Ishikawa (cell line): ENCODE measurements around the gene TOR1A.

Experiments used
- CEBPB ChIP-seq: IDR thresholded peaks from 2 replicates; pipeline ENCODE4 v1.6.1; 2012
- CREB1 ChIP-seq: IDR thresholded peaks from 2 replicates; pipeline ENCODE4 v1.6.1; 2012; ENCODE audit warnings: low read depth
- EGR1 ChIP-seq: IDR thresholded peaks from 2 replicates; pipeline ENCODE4 v1.6.1; 2012
- EP300 ChIP-seq: IDR thresholded peaks from 2 replicates; pipeline ENCODE4 v1.6.1; 2012; ENCODE audit warnings: borderline replicate concordance
- FOXM1 ChIP-seq: IDR thresholded peaks from 2 replicates; pipeline ENCODE4 v1.6.1; 2012; ENCODE audit warnings: low read depth, borderline replicate concordance
- MAX ChIP-seq: IDR thresholded peaks from 2 replicates; pipeline ENCODE4 v1.6.1; 2012
- NFIC ChIP-seq: IDR thresholded peaks from 2 replicates; pipeline ENCODE4 v1.6.1; 2012
- RAD21 ChIP-seq: IDR thresholded peaks from 2 replicates; pipeline ENCODE4 v1.6.1; 2012; ENCODE audit warnings: low read depth
- REST ChIP-seq: IDR thresholded peaks from 2 replicates; pipeline ENCODE4 v1.6.1; 2012; ENCODE audit warnings: low read depth, mild to moderate bottlenecking
- TAF1 ChIP-seq: IDR thresholded peaks from 2 replicates; pipeline ENCODE4 v1.6.1; 2012; ENCODE audit warnings: low read depth, mild to moderate bottlenecking
- TCF12 ChIP-seq: IDR thresholded peaks from 2 replicates; pipeline ENCODE4 v1.6.1; 2012; ENCODE audit warnings: low read depth
- TEAD4 ChIP-seq: IDR thresholded peaks from 2 replicates; pipeline ENCODE4 v1.6.1; 2012
- USF1 ChIP-seq: IDR thresholded peaks from 2 replicates; pipeline ENCODE4 v1.6.1; 2012
- YY1 ChIP-seq: IDR thresholded peaks from 2 replicates; pipeline ENCODE4 v1.6.1; 2012; ENCODE audit warnings: low read depth
- ZBTB7A ChIP-seq: IDR thresholded peaks from 2 replicates; pipeline ENCODE4 v1.6.1; 2012; ENCODE audit warnings: low read depth

The TOR1A gene

GRCh38 chr9:129801504-129801903 is 22.4 kb downstream of the TOR1A start:
- TF ChIP-seq RAD21 = no peak
- no peak for TF ChIP-seq TCF12
- TF ChIP-seq ZBTB7A = no peak
- TF ChIP-seq TAF1 = no peak
- no peak for TF ChIP-seq EGR1
- TF ChIP-seq YY1 = no peak

GRCh38 chr9:129798973-129799372 is 25.0 kb downstream of the TOR1A start:
- TF ChIP-seq REST (no peak), TEAD4 (no peak), NFIC (no peak), EP300 (no peak), TCF12 (no peak), CEBPB (no peak), ZBTB7A (no peak), EGR1 (no peak), USF1 (no peak), YY1 (no peak), CREB1 (no peak), RAD21 (no peak), FOXM1 (no peak), TAF1 (no peak), MAX (no peak)

- no peak for TF ChIP-seq ZBTB7A
- no peak for TF ChIP-seq CEBPB
- TF ChIP-seq TAF1 = no peak
- no peak for TF ChIP-seq TCF12
- TF ChIP-seq CREB1 = no peak
- TF ChIP-seq EP300 = no peak
- no peak for TF ChIP-seq YY1
- no peak for TF ChIP-seq TEAD4
These were observed 29.4 kb downstream of the TOR1A start for GRCh38 chr9:129794549-129794948.

- TF ChIP-seq FOXM1 (no peak), TEAD4 (no peak), NFIC (no peak), YY1 (no peak), TAF1 (no peak), MAX (no peak), ZBTB7A (no peak), USF1 (no peak), RAD21 (no peak)
These were observed 37.5 kb downstream of the TOR1A start for GRCh38 chr9:129786481-129786880.

- TF ChIP-seq NFIC (no peak), TEAD4 (no peak), TAF1 (no peak), RAD21 (no peak), REST (no peak), CEBPB (no peak), USF1 (no peak), YY1 (no peak), ZBTB7A (no peak), MAX (no peak), CREB1 (no peak), EP300 (no peak), EGR1 (no peak), FOXM1 (no peak), TCF12 (no peak)
These were observed 38.1 kb downstream of the TOR1A start for GRCh38 chr9:129785866-129786265.
